Neuronal stem cell (in vitro differentiated cells): ENCODE data around the gene ATE1.

Source experiments
- DNase-seq: peaks from one replicate; pipeline ENCODE4 v3.0.0-alpha.2; 2013; ENCODE audit warnings: low spot score
- H2AFZ ChIP-seq: one replicate; pipeline ENCODE4 v1.6.1; 2013; ENCODE audit warnings: mild to moderate bottlenecking, low read length, inconsistent platforms
- H2AK5ac ChIP-seq: 2 replicates; pipeline ENCODE4 v1.6.1; 2013; ENCODE audit warnings: low read depth, mild to moderate bottlenecking, inconsistent platforms, low read length, moderate library complexity, mixed read lengths
- H2BK120ac ChIP-seq: 2 replicates; pipeline ENCODE4 v1.6.1; 2013; ENCODE audit warnings: low read depth, mild to moderate bottlenecking, inconsistent platforms, low read length, moderate library complexity, mixed read lengths
- H2BK12ac ChIP-seq: one replicate; pipeline ENCODE4 v1.6.1; 2013; ENCODE audit warnings: low read length, inconsistent platforms
- H2BK15ac ChIP-seq: 2 replicates; pipeline ENCODE4 v1.6.1; 2013; ENCODE audit warnings: mild to moderate bottlenecking, low read length, inconsistent platforms, mixed read lengths
- H2BK5ac ChIP-seq: one replicate; pipeline ENCODE4 v1.6.1; 2013; ENCODE audit warnings: inconsistent platforms, mild to moderate bottlenecking, low read length, moderate library complexity
- H3K14ac ChIP-seq: one replicate; pipeline ENCODE4 v1.6.1; 2013; ENCODE audit warnings: low read length, inconsistent platforms
- H3K18ac ChIP-seq: 2 replicates; pipeline ENCODE4 v1.6.1; 2013; ENCODE audit warnings: low read length, inconsistent platforms
- H3K23ac ChIP-seq: 2 replicates; pipeline ENCODE4 v1.6.1; 2013; ENCODE audit warnings: low read depth, mild to moderate bottlenecking, mixed read lengths, low read length, inconsistent platforms; ENCODE audit not compliant: poor library complexity
- H3K27ac ChIP-seq: replicated peaks from 3 replicates; pipeline ENCODE4 v1.5.1; 2013; ENCODE audit warnings: low read length, inconsistent platforms
- H3K27me3 ChIP-seq, 3 experiments: 2 replicates each; pipeline ENCODE4 v1.6.1; 2013; ENCODE audit warnings: low read length in 3 of 3, mild to moderate bottlenecking in 2 of 3, inconsistent platforms in 1 of 3, low read depth in 1 of 3, mixed read lengths in 1 of 3, moderate library complexity in 1 of 3; ENCODE audit not compliant: control insufficient read depth in 3 of 3, insufficient read depth in 3 of 3
- H3K36me3 ChIP-seq, 2 donors: replicated peaks in 1 of 2; 2 replicates each; pipeline ENCODE4 v1.6.1; 2013; ENCODE audit warnings: low read length in 2 of 2; ENCODE audit not compliant: control insufficient read depth in 2 of 2, insufficient read depth in 2 of 2
- H3K4ac ChIP-seq: 2 replicates; pipeline ENCODE4 v1.6.1; 2013; ENCODE audit warnings: inconsistent platforms, mild to moderate bottlenecking, low read length, moderate library complexity
- H3K4me1 ChIP-seq, 2 donors: 1 replicate in 1 of 2; 2 replicates in 1 of 2; pipeline ENCODE4 v1.6.1; 2013; ENCODE audit warnings: low read length in 2 of 2, low read depth in 1 of 2; ENCODE audit not compliant: control insufficient read depth in 2 of 2, insufficient read depth in 1 of 2
- H3K4me2 ChIP-seq: one replicate; pipeline ENCODE4 v1.6.1; 2013; ENCODE audit warnings: mild to moderate bottlenecking, low read length, inconsistent platforms; ENCODE audit not compliant: insufficient read depth, poor library complexity, severe bottlenecking
- H3K4me3 ChIP-seq, 2 donors: 2 replicates each; pipeline ENCODE4 v1.5.1; 2013; ENCODE audit warnings: low read length in 2 of 2, mild to moderate bottlenecking in 2 of 2, inconsistent platforms in 1 of 2, moderate library complexity in 1 of 2
- H3K79me1 ChIP-seq: one replicate; pipeline ENCODE4 v1.6.1; 2013; ENCODE audit warnings: low read depth, mild to moderate bottlenecking, inconsistent platforms, low read length, moderate library complexity
- H3K9ac ChIP-seq: one replicate; pipeline ENCODE4 v1.6.1; 2013; ENCODE audit warnings: mild to moderate bottlenecking, low read depth, low read length, inconsistent platforms; ENCODE audit not compliant: poor library complexity
- H3K9me3 ChIP-seq, 2 donors: replicated peaks in 1 of 2; 2 replicates each; pipeline versions ENCODE3 to v1.6.1; 2013; ENCODE audit warnings: low read length in 2 of 2, mild to moderate bottlenecking in 2 of 2, inconsistent platforms in 1 of 2, low read depth in 1 of 2, mixed read lengths in 1 of 2, moderate library complexity in 1 of 2; ENCODE audit not compliant: control insufficient read depth in 2 of 2, insufficient read depth in 1 of 2
- H4K8ac ChIP-seq: one replicate; pipeline ENCODE4 v1.6.1; 2013; ENCODE audit warnings: low read depth, mild to moderate bottlenecking, inconsistent platforms, low read length, moderate library complexity
- H4K91ac ChIP-seq: one replicate; pipeline ENCODE4 v1.6.1; 2013; ENCODE audit warnings: low read length, low read depth, mild to moderate bottlenecking, inconsistent platforms; ENCODE audit not compliant: poor library complexity
- WGBS, 2 donors: extraction: QIAGEN DNeasy Blood & Tissue Kit; methylation state at CpG; one replicate each; pipeline ENCODE4 v1.1.7; 2013; ENCODE audit warnings: missing lambda C conversion rate in 2 of 2, mixed read lengths in 1 of 2; ENCODE audit not compliant: insufficient read length in 2 of 2, insufficient replicate concordance in 1 of 2; ENCODE audit errors: extremely low coverage in 2 of 2; 5-methylcytosine and 5-hydroxymethylcytosine counted together

Gene ATE1

GRCh38 chr10:121949451-121949850 is 21.6 kb upstream of the ATE1 start:
- Histone ChIP-seq H2AK5ac (no peak overlapping the region), H3K79me1 (no peaks in the 10 kb centered on the region), H3K4me3 (no peak overlapping the region), H2AFZ (no peak overlapping the region), H3K9me3 (no peaks in the 10 kb centered on the region), H2BK5ac (no peak overlapping the region), H3K14ac (no peak overlapping the region), H4K91ac (no peak overlapping the region), H2BK12ac (no peak overlapping the region), H3K27me3 (no peaks in the 10 kb centered on the region), H2BK15ac (no peak overlapping the region), H4K8ac (no peak overlapping the region), H3K4me1 (peaks cover 2 to 5% of the 10 kb centered on the region in 2 donors), H3K23ac (no peak overlapping the region), H3K4ac (no peak overlapping the region), H3K36me3 (peaks cover 4 to 14% of the 10 kb centered on the region in 2 donors), H2BK120ac (no peak overlapping the region), H3K4me2 (no peak overlapping the region), H3K9ac (no peak overlapping the region), H3K18ac (no peak overlapping the region), H3K27ac (no peak overlapping the region)
- WGBS, 2 donors: no CpG with 5 or more reads among the region's 3 CpGs
- DNase-seq: no peak

GRCh38 chr10:121949049-121949448 is 21.2 kb upstream of the ATE1 start:
- no peak overlapping the region for H3K4me2 ChIP-seq

GRCh38 chr10:121947343-121948330 is 19.8 kb upstream of the ATE1 start:
- no CpG with 5 or more reads among the region's 7 CpGs for WGBS, 2 donors
- H3K27me3 ChIP-seq: no peaks in the 10 kb centered on the region

More at GRCh38 chr10:121949049-121949448, 21.2 kb upstream of the ATE1 start:
- Histone ChIP-seq H3K27ac (no peak overlapping the region), H2BK5ac (no peak overlapping the region), H3K4me1 (peaks cover 2 to 5% of the 10 kb centered on the region in 2 donors), H3K4ac (no peak overlapping the region), H2AFZ (no peak overlapping the region), H4K8ac (no peak overlapping the region), H3K9ac (no peak overlapping the region), H3K9me3 (no peaks in the 10 kb centered on the region), H2BK15ac (no peak overlapping the region), H3K23ac (no peak overlapping the region), H2AK5ac (no peak overlapping the region), H3K36me3 (peaks cover 4 to 10% of the 10 kb centered on the region in 2 donors), H2BK120ac (no peak overlapping the region), H3K18ac (no peak overlapping the region), H3K4me3 (no peak overlapping the region), H3K14ac (no peak overlapping the region), H4K91ac (no peak overlapping the region), H2BK12ac (no peak overlapping the region), H3K27me3 (no peaks in the 10 kb centered on the region), H3K79me1 (no peaks in the 10 kb centered on the region)
- WGBS, 2 donors: no CpG with 5 or more reads among the region's 2 CpGs
- no peak for DNase-seq

GRCh38 chr10:121942749-121943416 is 15.1 kb upstream of the ATE1 start:
- Histone ChIP-seq H2BK120ac (no peak overlapping the region), H3K27me3 (no peaks in the 10 kb centered on the region), H2BK15ac (no peak overlapping the region), H2AFZ (no peak overlapping the region), H3K4me1 (no peaks in the 10 kb centered on the region), H3K27ac (no peak overlapping the region), H2AK5ac (no peak overlapping the region), H2BK12ac (no peak overlapping the region), H3K79me1 (no peaks in the 10 kb centered on the region), H4K91ac (no peak overlapping the region), H3K14ac (no peak overlapping the region), H3K4me3 (no peak overlapping the region), H3K18ac (no peak overlapping the region), H3K9ac (no peak overlapping the region), H3K23ac (no peak overlapping the region), H3K4me2 (no peak overlapping the region), H3K4ac (no peak overlapping the region), H2BK5ac (no peak overlapping the region), H3K9me3 (no peaks in the 10 kb centered on the region), H4K8ac (no peak overlapping the region), H3K36me3 (no peaks in the 10 kb centered on the region)
- no CpG with 5 or more reads among the region's 2 CpGs for WGBS, 2 donors
- DNase-seq: no peak

More at GRCh38 chr10:121947343-121948330, 19.8 kb upstream of the ATE1 start:
- Histone ChIP-seq H3K9ac (no peak overlapping the region), H3K14ac (no peak overlapping the region), H2BK15ac (no peak overlapping the region), H3K4me3 (no peak overlapping the region), H4K91ac (no peak overlapping the region), H3K18ac (no peak overlapping the region), H3K4me2 (no peak overlapping the region), H3K9me3 (no peaks in the 10 kb centered on the region), H2BK120ac (no peak overlapping the region), H2BK5ac (no peak overlapping the region), H3K4me1 (peaks cover 2 to 5% of the 10 kb centered on the region in 2 donors), H3K79me1 (no peaks in the 10 kb centered on the region), H2AK5ac (no peak overlapping the region), H3K23ac (no peak overlapping the region), H3K36me3 (peaks cover 0 to 4% of the 10 kb centered on the region in 2 donors), H2BK12ac (no peak overlapping the region), H4K8ac (no peak overlapping the region), H3K4ac (no peak overlapping the region), H2AFZ (no peak overlapping the region), H3K27ac (no peak overlapping the region)
- no peak for DNase-seq
